A673 (cell line): Measurements from ENCODE around the gene USO1. TPM values are rescaled to one million over a fixed set of nuclear protein-coding genes. Genes with fewer than 3 reads are reported as not detected.

Source experiments
- BruUV-seq: library from RNA; stranded (reverse); fragments of 400-500 nt; replicated peaks from 2 replicates; lab custom pipeline; 2021; lab: Mats Ljungman, UMichigan
- CTCF ChIA-PET: fragments of 300-600 bp; sonication (Branson Sonifier 250); formaldehyde crosslinking; loops from one replicate; lab custom pipeline; 2022; ENCODE audit warnings: antibody characterized with exemption; lab: Charles Lee
- POLR2A ChIA-PET: fragments of 300-600 bp; sonication (Branson Sonifier 250); formaldehyde crosslinking; loops from one replicate; lab custom pipeline; 2022; ENCODE audit warnings: antibody characterized with exemption; ENCODE audit not compliant: low non-redundant PET; lab: Charles Lee
- DNase-seq: peaks from one replicate; pipeline ENCODE4 v3.0.0-alpha.2; 2015; ENCODE audit warnings: low spot score
- H3K27ac ChIP-seq: fragments of 200-600 bp; sonication (generic); 2 replicates; pipeline ENCODE4 v1.5.1; 2016; ENCODE audit warnings: mixed run types, low read depth, mild to moderate bottlenecking, mixed read lengths, antibody characterized with exemption, low read length; ENCODE audit not compliant: poor library complexity, severe bottlenecking
- H3K27me3 ChIP-seq: fragments of 200-600 bp; sonication (generic); replicated peaks from 2 replicates; pipeline ENCODE4 v1.6.1; 2017; ENCODE audit warnings: mixed run types, low read depth, mild to moderate bottlenecking, mixed read lengths, antibody characterized with exemption, low read length; ENCODE audit not compliant: insufficient read depth, poor library complexity
- H3K36me3 ChIP-seq: fragments of 200-600 bp; sonication (generic); 2 replicates; pipeline ENCODE4 v1.6.1; 2016; ENCODE audit warnings: mixed run types, mild to moderate bottlenecking, mixed read lengths, antibody characterized with exemption, low read length; ENCODE audit not compliant: insufficient read depth, poor library complexity, severe bottlenecking
- H3K4me1 ChIP-seq: fragments of 200-600 bp; sonication (generic); 2 replicates; pipeline ENCODE4 v1.6.1; 2017; ENCODE audit warnings: mixed run types, mild to moderate bottlenecking, mixed read lengths, antibody characterized with exemption, low read length; ENCODE audit not compliant: insufficient read depth, poor library complexity, severe bottlenecking
- H3K4me3 ChIP-seq: fragments of 200-600 bp; sonication (generic); 2 replicates; pipeline ENCODE4 v1.5.1; 2016; ENCODE audit warnings: low read depth, mixed run types, mild to moderate bottlenecking, mixed read lengths, low read length; ENCODE audit not compliant: poor library complexity, severe bottlenecking
- H3K9me3 ChIP-seq: fragments of 200-600 bp; sonication (generic); 2 replicates; pipeline ENCODE4 v1.6.1; 2016; ENCODE audit warnings: mixed run types, low read depth, mild to moderate bottlenecking, mixed read lengths, antibody characterized with exemption, low read length; ENCODE audit not compliant: poor library complexity, severe bottlenecking
- CTCF ChIP-seq: fragments of 300-800, 200-600 bp; sonication (generic); conservative IDR thresholded peaks from 2 replicates; pipeline ENCODE4 v1.5.1; 2017; ENCODE audit warnings: low read depth, mild to moderate bottlenecking, antibody characterized with exemption, low read length, moderate library complexity, mixed read lengths
- EZH2 ChIP-seq: fragments of 200-600 bp; sonication (generic); IDR thresholded peaks from 2 replicates; pipeline ENCODE4 v1.6.1; 2017; ENCODE audit warnings: borderline replicate concordance, low read depth, mild to moderate bottlenecking, mixed read lengths, antibody characterized with exemption, low read length; ENCODE audit not compliant: poor library complexity, severe bottlenecking
- intact Hi-C: fragments of 100-400 bp; cut with micrococcal nuclease; formaldehyde crosslinking; loops from one replicate; pipeline ENCODE4 v1.10.0; 2022; ENCODE audit not compliant: unreplicated experiment
- total RNA-seq: library from RNA; stranded (reverse); gene quantifications from 2 replicates; pipeline ENCODE4 v1.2.3, GENCODE V29; 2021

Gene USO1
- total RNA-seq, 1 experiment from 2014 or later = 35.6 TPM

- H3K9me3 ChIP-seq = no peaks in the 10 kb centered on the region
- no peak overlapping the region for H3K4me3 ChIP-seq
- no peak for TF ChIP-seq EZH2
- TF ChIP-seq CTCF = no peak
- no peak overlapping the region for H3K27ac ChIP-seq
- no peaks in the 10 kb centered on the region for H3K36me3 ChIP-seq
- no TSS peak for BruUV-seq
- CTCF ChIA-PET = no interaction called here
- intact Hi-C loops = no loop called here
- no peaks in the 10 kb centered on the region for H3K27me3 ChIP-seq
- POLR2A ChIA-PET = no interaction called here
- H3K4me1 ChIP-seq = peaks cover 9% of the 10 kb centered on the region
- no peak for DNase-seq
Observed at GRCh38 chr4:75717408-75717807, 7.0 kb upstream of the USO1 start.

- intact Hi-C loops = no loop called here
- H3K36me3 ChIP-seq = no peaks in the 10 kb centered on the region
- CTCF ChIA-PET = no interaction called here
- TF ChIP-seq EZH2 (no peak), CTCF (no peak)
- DNase-seq = no peak
- no peaks in the 10 kb centered on the region for H3K27me3 ChIP-seq
- H3K27ac ChIP-seq = no peak overlapping the region
- H3K4me1 ChIP-seq = peaks cover 9% of the 10 kb centered on the region
- H3K4me3 ChIP-seq = no peak overlapping the region
- BruUV-seq = no TSS peak
- H3K9me3 ChIP-seq = no peaks in the 10 kb centered on the region
- POLR2A ChIA-PET = no interaction called here
Observed at GRCh38 chr4:75718529-75718928, 5.8 kb upstream of the USO1 start.

- Histone ChIP-seq H3K4me3 (no peak overlapping the region), H3K27me3 (no peaks in the 10 kb centered on the region), H3K4me1 (no peaks in the 10 kb centered on the region), H3K9me3 (no peaks in the 10 kb centered on the region), H3K36me3 (no peaks in the 10 kb centered on the region), H3K27ac (no peak overlapping the region)
- POLR2A ChIA-PET = no interaction called here
- TF ChIP-seq EZH2 (no peak), CTCF (no peak)
- intact Hi-C loops = loop anchor here (5.0 kb wide), 1 partner anchor 50 kb away; the partner anchor contains the start of gene G3BP2
- DNase-seq = no peak
- no TSS peak for BruUV-seq
- CTCF ChIA-PET = no interaction called here
Observed at GRCh38 chr4:75722417-75722816, 2.0 kb upstream of the USO1 start.
